Measurements from ENCODE around the gene INPP4A.

- TF ChIP-seq CTCF (IDR thresholded peaks at IDR 0.05) (no peak), EP300 (IDR thresholded peaks at IDR 0.05) (no peak), POLR2AphosphoS5 (IDR thresholded peaks at IDR 0.05) (no peak)
Observed at GRCh38 chr2:98605076-98605475, 160.4 kb downstream of the INPP4A start.

All from upper lobe of left lung (tissue), 4 donors.